Measurements from ENCODE around the gene INTS15. TPM values are rescaled to one million over a fixed set of nuclear protein-coding genes. Genes with fewer than 3 reads are reported as not detected.

INTS15 gene
- polyA plus RNA-seq, 1 donor (not counting 4 experiments of a cell fraction or from before 2014, with no cell fraction given) = 11.9 TPM

DNA sequence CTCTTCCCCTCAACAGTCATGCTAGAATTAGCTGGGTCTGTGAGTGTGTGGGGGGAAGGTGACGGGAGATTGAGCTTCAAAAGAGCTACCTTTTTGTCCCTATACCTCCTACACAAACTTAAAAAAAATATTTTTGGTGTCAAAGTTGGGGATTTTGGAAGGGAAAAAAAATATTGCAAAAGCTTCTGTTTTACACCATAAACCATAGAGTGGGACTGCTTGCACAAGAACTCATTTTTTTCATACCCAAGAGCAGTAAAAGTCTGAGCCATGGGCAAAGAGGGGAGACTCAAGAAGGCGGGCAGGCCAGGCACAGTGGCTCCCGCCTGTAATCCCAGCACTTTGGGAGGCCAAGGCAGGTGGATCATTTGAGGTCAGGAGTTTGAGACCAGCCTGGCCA, 21.9 kb upstream of the INTS15 start:
- Histone ChIP-seq H3K27me3 (ENCODE audit: control insufficient read depth, extremely low read depth, insufficient read depth, low read length) (no peaks in the 10 kb centered on the region), H4K20me1 (ENCODE audit: control insufficient read depth, extremely low read depth, insufficient read depth, low read length) (no peaks in the 10 kb centered on the region), H3K9ac (ENCODE audit: control insufficient read depth, extremely low read depth, insufficient read depth, low read length) (no peak overlapping the region), H3K4me1 (ENCODE audit: control insufficient read depth, extremely low read depth, insufficient read depth, low read length) (no peaks in the 10 kb centered on the region), H3K9me1 (ENCODE audit: control insufficient read depth, extremely low read depth, insufficient read depth, low read length) (no peaks in the 10 kb centered on the region), H2AFZ (ENCODE audit: control insufficient read depth, low read length) (no peak overlapping the region), H3K27ac (ENCODE audit: control insufficient read depth, insufficient read depth, low read length) (no peak overlapping the region), H3K9me3 (ENCODE audit: control insufficient read depth, low read depth, low read length) (no peaks in the 10 kb centered on the region), H3K36me3 (ENCODE audit: control insufficient read depth in 2 of 2, extremely low read depth in 1 of 2, insufficient read depth in 2 of 2, low read length in 2 of 2) (no peaks in the 10 kb centered on the region), H3K4me3 (ENCODE audit: control insufficient read depth in 2 of 3, extremely low read depth in 1 of 3, insufficient read depth in 2 of 3, low read depth in 1 of 3, low read length in 3 of 3) (no peak overlapping the region), H3K4me2 (ENCODE audit: control insufficient read depth, extremely low read depth, insufficient read depth, low read depth, low read length) (no peak overlapping the region), H3K79me2 (ENCODE audit: control insufficient read depth, insufficient read depth, low read length) (no peaks in the 10 kb centered on the region)
- dilution Hi-C loops (cut with MboI; ENCODE audit: extremely low pct_ligation_motif_present, low sequenced_read_pairs) = no loop called here
- no peak for FAIRE-seq
- TF ChIP-seq EZH2 (IDR thresholded peaks at IDR 0.05; ENCODE audit: low read length) = no peak
- TF ChIP-seq, protein P1, sequence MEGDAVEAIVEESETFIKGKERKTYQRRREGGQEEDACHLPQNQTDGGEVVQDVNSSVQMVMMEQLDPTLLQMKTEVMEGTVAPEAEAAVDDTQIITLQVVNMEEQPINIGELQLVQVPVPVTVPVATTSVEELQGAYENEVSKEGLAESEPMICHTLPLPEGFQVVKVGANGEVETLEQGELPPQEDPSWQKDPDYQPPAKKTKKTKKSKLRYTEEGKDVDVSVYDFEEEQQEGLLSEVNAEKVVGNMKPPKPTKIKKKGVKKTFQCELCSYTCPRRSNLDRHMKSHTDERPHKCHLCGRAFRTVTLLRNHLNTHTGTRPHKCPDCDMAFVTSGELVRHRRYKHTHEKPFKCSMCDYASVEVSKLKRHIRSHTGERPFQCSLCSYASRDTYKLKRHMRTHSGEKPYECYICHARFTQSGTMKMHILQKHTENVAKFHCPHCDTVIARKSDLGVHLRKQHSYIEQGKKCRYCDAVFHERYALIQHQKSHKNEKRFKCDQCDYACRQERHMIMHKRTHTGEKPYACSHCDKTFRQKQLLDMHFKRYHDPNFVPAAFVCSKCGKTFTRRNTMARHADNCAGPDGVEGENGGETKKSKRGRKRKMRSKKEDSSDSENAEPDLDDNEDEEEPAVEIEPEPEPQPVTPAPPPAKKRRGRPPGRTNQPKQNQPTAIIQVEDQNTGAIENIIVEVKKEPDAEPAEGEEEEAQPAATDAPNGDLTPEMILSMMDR (optimal IDR thresholded peaks at IDR 0.05 in 1 of 3, IDR thresholded peaks at IDR 0.05 in 1 of 3, conservative IDR thresholded peaks at IDR 0.05 in 1 of 3; ENCODE audit: extremely low read depth in 1 of 3, insufficient read depth in 2 of 3, low read length in 3 of 3) = no peak
- no peak for DNase-seq (ENCODE audit: low read depth, low spot score)

- no peak overlapping the region for H3K27ac ChIP-seq (ENCODE audit: control insufficient read depth, insufficient read depth, low read length)
- TF ChIP-seq, protein P1 (optimal IDR thresholded peaks at IDR 0.05 in 1 of 3, IDR thresholded peaks at IDR 0.05 in 1 of 3, conservative IDR thresholded peaks at IDR 0.05 in 1 of 3; ENCODE audit: extremely low read depth in 1 of 3, insufficient read depth in 2 of 3, low read length in 3 of 3) = no peak
- TF ChIP-seq EZH2 (IDR thresholded peaks at IDR 0.05; ENCODE audit: low read length) = no peak
- no peaks in the 10 kb centered on the region for H3K36me3 ChIP-seq (ENCODE audit: control insufficient read depth in 2 of 2, extremely low read depth in 1 of 2, insufficient read depth in 2 of 2, low read length in 2 of 2)
- H3K9me3 ChIP-seq (ENCODE audit: control insufficient read depth, low read depth, low read length) = no peaks in the 10 kb centered on the region
- DNase-seq (ENCODE audit: low read depth, low spot score) = no peak
- no peaks in the 10 kb centered on the region for H3K79me2 ChIP-seq (ENCODE audit: control insufficient read depth, insufficient read depth, low read length)
- H3K9me1 ChIP-seq (ENCODE audit: control insufficient read depth, extremely low read depth, insufficient read depth, low read length) = no peaks in the 10 kb centered on the region
- FAIRE-seq = no peak
- H2AFZ ChIP-seq (ENCODE audit: control insufficient read depth, low read length) = no peak overlapping the region
- no peaks in the 10 kb centered on the region for H4K20me1 ChIP-seq (ENCODE audit: control insufficient read depth, extremely low read depth, insufficient read depth, low read length)
- dilution Hi-C loops (cut with MboI; ENCODE audit: extremely low pct_ligation_motif_present, low sequenced_read_pairs) = no loop called here
- H3K27me3 ChIP-seq (ENCODE audit: control insufficient read depth, extremely low read depth, insufficient read depth, low read length) = no peaks in the 10 kb centered on the region
- no peak overlapping the region for H3K4me3 ChIP-seq (ENCODE audit: control insufficient read depth in 2 of 3, extremely low read depth in 1 of 3, insufficient read depth in 2 of 3, low read depth in 1 of 3, low read length in 3 of 3)
- H3K4me1 ChIP-seq (ENCODE audit: control insufficient read depth, extremely low read depth, insufficient read depth, low read length) = no peaks in the 10 kb centered on the region
- no peak overlapping the region for H3K4me2 ChIP-seq (ENCODE audit: control insufficient read depth, extremely low read depth, insufficient read depth, low read depth, low read length)
- no peak overlapping the region for H3K9ac ChIP-seq (ENCODE audit: control insufficient read depth, extremely low read depth, insufficient read depth, low read length)
Observed at GRCh38 chr7:6571160-6571779, 18.6 kb upstream of the INTS15 start.
